Activated CD4-positive, CD25-positive, alpha-beta regulatory T cell treated with anti-CD3 and anti-CD28 coated beads, Interleukin-2, amount 50 U/mL, for 72 hours (primary cell): Measurements from ENCODE around the gene CFAP251.
"Not testable (repeated sequence)": the region's sequence is repeated elsewhere in the genome, so short reads cannot be mapped to it uniquely, and the experiment has no call there.

ENCODE experiments used
- DNase-seq: peaks from one replicate; pipeline ENCODE4 v3.0.0; 2021

The CFAP251 gene

DNA sequence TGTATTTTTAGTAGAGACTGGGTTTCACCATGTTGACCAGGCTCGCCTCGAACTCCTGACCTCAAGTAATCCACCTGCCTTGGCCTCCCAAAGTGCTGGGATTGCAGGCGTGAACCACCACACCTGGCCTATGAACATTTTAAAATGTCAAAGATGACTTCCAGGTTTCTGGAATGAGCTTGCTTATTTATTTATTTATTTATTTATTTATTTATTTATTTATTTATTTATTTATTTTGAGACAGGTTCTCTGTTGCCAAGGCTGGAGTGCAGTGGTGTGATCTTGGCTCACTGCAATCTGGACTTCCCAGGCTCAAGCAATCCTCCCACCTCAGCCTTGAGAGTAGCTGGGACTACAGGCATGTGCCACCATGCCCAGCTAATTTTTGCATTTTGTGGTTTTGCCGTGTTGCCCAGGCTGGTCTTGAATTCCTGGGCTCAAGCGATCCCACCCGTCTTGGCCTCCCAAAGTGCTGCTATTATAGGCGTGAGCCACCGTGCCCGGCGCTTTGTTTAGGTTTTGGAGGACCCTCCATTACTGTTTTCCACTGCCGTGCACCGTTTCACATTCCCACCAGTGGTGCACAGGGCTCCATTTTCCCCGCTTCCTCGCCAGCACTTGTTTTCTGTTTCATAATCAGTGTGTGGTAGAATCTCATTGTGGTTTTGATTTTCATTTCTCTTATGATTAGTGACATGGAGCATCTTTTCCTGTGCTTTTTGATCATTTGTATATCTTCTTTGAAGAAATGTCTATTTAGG, 6.4 kb upstream of the CFAP251 start:
- no peak for DNase-seq

DNA sequence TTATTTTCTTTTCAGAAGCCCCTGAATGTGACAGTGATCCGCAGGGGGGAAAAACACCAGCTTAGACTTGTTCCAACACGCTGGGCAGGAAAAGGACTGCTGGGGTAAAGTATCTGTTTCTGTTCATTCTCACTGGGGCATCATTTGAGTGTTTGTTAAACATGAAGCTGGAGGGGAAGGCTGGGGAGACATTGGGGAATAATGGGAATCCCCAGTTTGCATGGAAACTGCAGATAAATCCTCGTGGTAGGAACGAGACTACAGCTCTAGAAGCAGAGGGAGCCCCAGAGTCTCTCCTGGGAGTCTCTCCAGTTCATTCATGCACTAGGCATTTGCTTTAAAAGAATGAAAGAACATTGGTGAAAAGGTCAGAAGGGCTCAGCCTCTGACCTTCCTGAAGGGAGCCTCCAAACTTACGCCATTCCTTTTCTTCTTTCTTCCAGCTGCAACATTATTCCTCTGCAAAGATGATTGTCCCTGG, 2.5 kb upstream of the CFAP251 start:
- DNase-seq = no peak

DNA sequence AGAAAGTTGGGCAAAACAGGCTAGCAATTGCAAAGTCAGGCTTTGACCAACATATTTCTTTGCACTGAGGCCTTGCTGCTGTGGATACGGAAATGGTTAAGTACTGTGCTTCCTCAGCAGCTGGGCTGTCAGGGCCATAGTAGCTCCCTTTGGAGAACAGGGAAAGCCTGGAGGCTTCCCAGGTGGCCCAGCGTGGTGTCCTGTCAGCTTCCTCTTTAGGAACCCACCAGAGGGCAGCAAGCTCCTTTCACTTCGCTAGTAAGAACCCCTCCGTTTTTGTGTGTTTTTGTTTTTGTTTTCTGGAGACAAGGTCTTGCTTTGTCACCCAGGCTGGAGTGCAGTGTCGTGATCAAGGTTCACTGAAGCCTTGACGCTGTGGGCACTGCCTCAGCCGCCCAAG, 1.7 kb upstream of the CFAP251 start:
- DNase-seq = no peak

- no peak for DNase-seq
These were observed 267 bp downstream of the CFAP251 start for GRCh38 chr12:121918679-121919038.

- no peak for DNase-seq
These were observed 2.7 kb downstream of the CFAP251 start for GRCh38 chr12:121921066-121921465.

- DNase-seq = no peak
These were observed 6.9 kb downstream of the CFAP251 start for GRCh38 chr12:121925358-121925695.

DNA sequence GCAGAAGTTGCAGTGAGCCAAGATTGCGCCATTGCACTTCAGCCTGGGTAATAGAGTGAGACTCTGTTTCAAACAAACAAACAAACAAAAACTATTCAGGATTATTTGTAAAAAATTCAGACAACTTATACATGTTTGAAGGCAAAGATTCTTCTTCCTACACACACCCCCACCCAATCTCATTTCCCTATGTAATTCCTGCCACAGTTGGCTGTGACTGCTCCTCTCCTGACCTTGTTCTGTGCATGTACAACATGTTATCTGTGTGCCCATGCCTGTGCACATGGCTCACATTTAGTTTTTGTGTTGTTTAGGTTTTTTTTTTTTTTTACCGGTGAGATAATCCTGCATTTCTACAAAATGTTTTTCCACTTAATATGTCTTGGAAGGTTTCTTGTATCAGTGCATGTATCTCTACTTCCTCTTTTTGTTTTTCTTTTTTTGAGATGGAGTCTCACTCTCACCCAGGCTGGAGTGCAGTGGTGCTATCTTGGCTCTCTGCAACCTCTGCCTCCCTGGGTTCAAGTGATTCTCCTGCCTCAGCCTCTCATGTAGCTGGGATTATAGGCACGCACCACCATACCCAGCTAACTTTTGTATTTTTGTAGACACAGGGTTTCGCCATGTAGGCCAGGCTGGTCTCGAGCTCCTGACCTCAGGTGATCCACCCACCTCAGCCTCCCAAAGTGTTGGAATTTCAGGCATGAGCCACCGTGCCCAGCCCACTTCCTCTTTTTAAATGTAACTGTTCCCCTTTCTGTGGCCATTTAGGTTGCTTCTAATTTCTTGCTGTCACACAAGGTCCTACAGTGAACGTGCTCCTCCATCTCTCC, 8.7 kb downstream of the CFAP251 start:
- DNase-seq = no peak

- no peak for DNase-seq
These were observed 9.4 kb downstream of the CFAP251 start for GRCh38 chr12:121927813-121928212.

- not testable (repeated sequence) for DNase-seq
These were observed 11.2 kb downstream of the CFAP251 start for GRCh38 chr12:121929545-121929944.

DNA sequence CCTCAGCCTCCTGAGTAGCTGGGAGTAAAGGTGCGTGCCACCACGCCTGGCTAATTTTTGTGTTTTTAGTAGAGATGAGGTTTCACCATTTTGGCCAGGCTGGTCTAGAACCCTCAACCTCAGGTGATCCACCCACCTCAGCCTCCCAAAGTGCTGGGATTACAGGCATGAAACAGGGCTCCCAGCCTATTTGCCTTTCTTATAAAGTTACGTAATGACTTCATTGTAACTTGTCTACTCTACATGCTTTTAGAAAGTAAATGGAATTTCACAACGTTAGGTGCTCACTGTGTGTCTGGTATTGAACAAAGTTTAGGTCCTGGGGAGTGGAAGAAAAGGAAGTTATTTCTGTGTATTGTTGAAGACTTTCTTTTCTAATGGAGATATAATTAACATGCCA, 12.5 kb downstream of the CFAP251 start:
- no peak for DNase-seq

GRCh38 chr12:121932176-121932536, 13.8 kb downstream of the CFAP251 start:
- no peak for DNase-seq

- DNase-seq = no peak
These were observed 14.6 kb downstream of the CFAP251 start for GRCh38 chr12:121932914-121933521.

GRCh38 chr12:121933522-121934308, 15.3 kb downstream of the CFAP251 start:
- no peak for DNase-seq

GRCh38 chr12:121934309-121934664, 15.9 kb downstream of the CFAP251 start:
- no peak for DNase-seq

DNA sequence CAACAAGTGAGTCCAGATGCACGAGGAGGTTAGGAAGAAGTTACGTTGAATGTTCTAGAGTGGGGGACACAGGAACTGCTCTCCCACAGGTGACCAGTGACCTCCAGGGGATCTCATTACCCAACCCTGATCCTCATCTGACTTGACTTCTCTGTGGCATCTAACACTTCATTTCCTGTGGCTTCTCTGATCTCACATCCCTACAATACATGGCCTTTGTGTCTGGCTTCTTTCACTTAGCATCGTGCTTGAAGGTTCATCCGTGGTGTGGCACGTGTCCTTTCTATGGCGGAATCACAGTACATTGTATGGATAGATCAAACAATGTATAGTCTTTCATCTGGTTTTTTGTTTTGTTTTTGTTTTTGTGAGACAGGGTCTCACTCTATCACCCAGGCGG, 19.3 kb downstream of the CFAP251 start:
- no peak for DNase-seq

GRCh38 chr12:121939186-121939585, 20.8 kb downstream of the CFAP251 start:
- no peak for DNase-seq

DNA sequence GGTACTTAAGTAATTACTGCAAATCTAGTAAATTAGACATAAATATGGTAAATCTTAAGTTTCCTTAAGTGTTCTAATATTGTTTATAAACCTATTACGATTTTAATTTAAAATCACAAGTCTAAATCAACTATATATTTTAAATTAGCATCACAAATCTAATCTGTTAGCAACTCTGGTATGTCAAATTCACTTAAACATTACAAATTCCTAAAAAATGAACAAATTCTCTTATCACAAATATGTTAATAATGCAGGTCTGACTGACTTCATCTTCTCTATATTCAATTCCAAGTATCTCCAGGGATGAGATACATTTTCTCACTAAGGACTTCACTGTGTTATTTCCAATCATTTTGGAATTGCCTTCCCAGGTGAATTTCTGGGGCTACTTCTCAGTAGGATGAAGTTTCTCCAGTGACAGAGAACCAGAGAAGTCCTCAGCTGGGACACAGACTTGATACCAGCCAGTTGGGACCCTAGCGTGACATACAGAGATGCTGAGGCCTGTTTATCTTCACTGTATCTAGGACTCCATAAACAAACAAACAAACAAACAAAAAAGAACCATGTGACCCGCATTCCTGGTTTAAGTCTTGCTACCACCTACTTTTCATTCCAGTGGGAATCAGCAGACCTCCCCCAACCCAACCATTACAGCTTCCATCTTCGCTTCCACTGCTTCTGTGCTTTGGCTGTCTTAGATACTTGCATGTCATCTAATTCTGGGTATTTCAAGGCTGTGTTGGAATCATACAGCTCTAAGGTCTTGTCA, 21.8 kb downstream of the CFAP251 start:
- no peak for DNase-seq

GRCh38 chr12:121942145-121942718, 23.8 kb downstream of the CFAP251 start:
- DNase-seq = no peak

DNA sequence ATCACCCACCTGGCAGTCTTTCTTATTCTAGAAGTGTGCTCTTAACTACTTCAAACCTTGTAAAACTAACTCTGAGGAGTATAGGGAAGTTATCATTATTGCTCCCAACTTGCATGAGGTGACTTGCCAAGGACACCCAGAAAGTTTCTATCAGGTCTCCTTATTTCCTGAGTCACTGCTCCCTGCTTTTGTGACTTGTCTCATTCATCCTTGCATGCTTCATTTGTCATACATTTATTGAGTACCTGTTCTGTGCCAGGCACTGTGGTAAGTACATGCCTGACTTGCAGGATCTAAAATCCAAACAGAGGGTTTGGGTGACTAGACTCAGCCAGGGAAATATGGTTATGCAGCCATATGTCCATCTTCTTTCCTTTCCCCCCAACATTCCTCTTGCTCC, 25.5 kb downstream of the CFAP251 start:
- DNase-seq = no peak

DNA sequence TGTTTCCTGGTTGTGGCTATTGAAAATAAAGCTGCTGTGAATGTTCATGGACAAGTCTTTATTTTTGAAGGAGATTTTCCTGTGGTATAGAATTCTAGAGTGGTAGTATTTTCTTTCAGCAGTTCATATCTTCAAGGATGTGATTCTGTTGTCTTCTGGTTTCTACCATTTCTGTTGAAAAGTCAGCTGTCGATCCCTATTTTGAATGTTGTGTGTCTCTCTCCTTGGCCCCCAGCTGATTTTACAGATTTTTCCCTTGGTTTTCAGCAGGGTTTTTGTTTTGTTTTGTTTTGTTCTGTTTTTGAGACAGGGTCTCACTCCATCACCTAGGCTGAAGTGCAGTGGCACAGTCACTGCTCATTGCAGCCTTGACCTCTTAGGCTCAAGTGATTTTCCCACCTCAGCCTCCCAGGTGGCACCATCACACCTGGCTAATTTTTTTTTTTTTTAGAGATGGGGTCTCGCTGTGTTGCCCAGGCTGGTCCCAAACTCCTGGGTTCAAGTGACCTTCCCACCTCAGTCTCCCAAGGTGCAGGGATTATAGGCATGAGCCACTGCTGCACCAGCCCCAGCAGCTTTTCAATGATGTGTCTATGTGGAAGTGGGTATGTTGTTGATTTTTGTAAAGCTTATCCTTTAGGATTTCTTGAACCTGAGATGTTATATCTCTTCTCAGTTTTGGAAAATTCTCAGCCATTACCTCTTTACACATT, 28.1 kb downstream of the CFAP251 start:
- DNase-seq = no peak

DNA sequence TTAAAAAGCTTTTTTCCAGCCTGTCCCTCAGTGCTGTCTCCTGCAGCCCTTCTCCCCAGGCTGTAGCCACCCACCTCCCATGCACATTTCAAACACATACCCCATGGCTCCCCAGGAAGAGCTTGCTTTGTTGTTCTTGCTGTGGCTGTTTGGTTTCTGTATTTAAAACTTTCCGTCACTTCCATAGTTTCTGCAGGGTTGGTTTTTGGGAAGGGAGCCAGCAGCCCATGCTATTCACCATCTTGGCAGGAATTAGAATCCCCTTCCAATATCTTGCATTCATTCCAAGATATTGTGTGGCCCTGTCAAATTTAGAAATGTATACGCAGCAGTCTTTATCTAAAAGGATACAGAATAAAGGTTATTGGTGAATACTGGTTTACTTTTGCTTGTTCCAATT, 29.6 kb downstream of the CFAP251 start:
- DNase-seq = no peak
